Stimulated activated CD8-positive, alpha-beta memory T cell treated with anti-CD3 and anti-CD28 coated beads, Interleukin-7, amount 100 ng/mL, for 4 hours (primary cell): Measurements from ENCODE around the gene ZFAND2B.

Experiments used
- DNase-seq, 2 donors: peaks; one replicate each; pipeline ENCODE4 v3.0.0-alpha.2; 2020; ENCODE audit warnings: low read depth in 2 of 2

The ZFAND2B gene

DNA sequence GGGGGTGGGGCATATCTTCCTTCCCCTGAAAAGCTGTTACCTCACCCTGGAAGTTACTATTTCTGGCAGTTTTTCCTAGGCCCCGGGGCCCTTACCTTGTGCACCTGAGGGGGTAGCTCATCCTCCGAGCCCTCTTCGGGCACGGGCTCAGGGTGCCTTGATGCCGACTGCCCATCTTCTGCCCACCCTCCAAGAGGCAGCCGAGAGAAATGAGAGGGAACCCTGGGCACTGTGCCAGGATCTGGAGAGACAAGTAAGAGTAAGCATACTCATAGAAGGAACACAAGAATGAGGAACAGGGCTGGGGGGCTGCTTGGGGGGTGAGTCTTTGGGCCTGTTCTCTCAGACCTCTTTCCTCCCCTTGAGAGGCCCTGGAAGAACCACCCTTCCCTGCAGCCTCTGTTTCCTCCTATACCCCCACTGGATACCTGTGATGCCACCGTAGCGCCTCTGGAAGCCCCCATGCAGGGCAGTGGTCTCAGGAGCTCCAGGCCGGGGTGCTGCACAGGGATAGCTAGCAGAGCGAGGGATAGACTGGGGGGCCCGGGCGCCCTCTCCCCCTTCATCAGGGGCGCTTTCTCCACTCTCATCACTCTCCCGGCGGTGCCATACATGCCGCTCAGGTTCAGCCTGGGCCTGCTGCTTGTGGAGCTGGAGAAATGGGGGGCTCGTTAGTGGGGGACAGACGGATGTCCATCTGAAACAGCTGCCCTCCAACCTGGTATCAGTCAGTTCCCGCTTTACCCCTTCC, 14.2 kb downstream of the ZFAND2B start:
- no peak for DNase-seq

DNA sequence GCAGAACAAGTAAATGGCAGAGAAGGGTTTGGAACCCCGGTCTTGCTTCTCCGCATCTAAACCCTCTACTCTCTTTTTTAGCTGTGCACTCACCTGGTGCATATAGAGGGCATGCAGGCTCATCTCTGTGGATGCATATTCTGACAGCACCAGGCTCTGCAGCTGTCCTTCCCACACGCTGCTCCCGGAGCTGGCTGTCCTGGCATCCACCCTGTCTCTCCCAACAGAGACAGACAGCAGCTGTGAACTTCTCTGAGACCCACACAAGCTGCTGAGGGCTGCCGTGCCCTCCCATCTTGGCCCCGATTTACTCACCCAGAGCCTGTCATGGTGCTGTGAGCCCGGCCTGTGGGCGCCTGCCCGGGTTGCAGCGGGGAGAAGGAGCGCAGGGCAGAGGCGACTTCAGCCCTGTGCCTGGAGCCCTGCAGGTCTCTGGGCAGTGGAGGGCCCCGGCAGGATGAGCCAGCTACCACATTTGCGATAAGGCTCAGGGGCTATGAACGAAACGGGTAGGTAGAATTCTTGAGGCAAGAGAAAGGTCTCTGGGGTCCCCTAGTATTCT, 15.5 kb downstream of the ZFAND2B start:
- no peak for DNase-seq

DNA sequence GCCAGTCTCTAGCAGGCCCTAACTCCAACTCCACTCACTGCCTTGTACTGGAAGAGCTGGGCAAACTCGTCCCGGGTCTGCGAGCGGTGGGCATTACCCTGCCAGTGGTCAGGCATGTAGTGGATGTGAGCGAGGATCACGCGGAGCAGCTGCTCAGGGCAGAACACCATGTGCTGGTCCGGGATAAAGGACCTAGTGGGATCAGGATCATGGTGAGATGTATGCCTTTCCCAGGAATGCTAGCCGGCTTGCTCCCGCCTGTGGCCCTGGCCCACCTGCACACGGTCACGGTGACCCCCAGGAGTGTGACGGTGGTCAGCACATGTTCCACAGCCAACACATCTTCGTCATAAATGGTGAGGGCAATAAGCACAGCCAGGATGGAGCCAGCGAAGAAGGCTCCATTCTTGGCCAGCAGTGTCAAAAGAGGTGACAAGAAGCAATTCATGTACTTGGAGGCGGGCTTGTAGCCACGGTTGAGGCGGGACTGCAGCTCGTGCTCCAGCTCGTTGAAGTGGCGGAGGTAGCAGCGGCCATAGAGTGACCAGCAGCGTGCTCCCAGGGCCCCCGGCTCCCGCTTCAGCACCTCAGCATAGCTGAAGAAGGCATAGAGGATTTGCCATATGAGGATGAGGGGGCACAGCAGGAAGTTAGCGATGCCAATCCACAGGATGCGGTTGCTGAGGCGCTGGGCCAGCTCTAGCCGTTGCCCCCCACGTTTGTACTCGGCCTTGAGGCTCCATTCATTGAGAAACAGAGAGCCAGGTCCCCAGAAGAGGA, 17.4 kb downstream of the ZFAND2B start:
- no peak for DNase-seq

DNA sequence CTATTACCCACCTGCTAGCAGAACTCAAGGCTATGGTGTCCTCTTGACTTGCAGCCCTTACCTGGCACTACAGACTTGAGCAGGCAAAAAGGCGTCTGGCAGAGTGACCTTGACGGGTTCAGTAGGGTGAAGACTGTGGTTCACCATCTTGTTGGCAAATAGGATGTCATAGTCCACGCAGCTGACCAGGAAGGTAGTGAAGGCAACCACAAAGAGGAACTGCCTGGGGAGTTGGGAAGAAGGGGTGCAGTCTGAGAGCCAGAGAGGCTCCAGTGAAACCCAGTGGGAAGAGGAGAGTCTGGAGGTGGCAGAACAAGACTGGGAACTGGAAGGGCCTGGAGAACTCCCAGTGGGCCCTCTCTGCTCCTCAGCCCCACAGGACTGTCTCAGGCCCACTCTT, 18.8 kb downstream of the ZFAND2B start:
- no peak for DNase-seq

DNA sequence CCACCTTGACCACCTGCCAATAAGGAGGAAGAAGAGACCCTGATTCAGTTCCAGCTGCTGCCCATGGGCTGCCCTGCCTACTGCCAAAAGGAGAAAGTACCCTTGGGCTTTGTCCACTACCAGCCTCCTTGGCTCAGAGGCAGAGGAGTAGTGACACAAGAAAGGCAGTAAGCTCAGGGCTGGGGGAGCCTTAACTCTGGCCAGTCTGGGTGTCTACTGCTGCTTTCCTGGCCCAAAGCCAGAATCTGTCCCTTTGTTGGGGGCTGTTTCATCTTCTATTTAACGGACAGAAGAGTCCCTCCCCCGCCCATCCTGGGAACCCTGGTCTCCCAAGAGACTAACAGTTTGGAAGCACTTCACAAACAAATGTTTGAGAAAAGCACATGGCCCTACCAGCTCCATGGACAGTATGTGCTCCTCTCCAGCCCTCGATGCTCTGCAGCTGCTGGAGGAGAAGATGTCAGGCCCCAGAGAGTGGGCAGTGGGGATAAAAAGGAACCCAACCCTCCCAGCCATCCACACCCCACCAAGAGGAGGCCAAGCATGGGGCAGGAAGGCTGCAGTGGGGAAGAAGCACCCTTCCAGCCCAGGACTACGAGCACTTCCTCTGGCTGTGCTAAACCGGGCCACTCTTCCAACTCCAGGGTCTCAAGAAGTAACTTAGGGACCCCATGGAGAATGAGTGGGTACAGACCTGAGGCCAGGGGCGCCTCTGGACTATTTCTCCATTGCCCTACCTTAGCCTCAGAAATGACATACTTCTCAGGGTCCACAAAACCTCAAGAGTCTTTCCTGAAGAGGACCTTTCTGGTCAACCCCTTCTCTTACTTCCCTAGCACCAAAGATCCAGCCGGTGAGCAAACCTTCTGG, 21.7 kb downstream of the ZFAND2B start:
- DNase-seq, result no peak

DNA sequence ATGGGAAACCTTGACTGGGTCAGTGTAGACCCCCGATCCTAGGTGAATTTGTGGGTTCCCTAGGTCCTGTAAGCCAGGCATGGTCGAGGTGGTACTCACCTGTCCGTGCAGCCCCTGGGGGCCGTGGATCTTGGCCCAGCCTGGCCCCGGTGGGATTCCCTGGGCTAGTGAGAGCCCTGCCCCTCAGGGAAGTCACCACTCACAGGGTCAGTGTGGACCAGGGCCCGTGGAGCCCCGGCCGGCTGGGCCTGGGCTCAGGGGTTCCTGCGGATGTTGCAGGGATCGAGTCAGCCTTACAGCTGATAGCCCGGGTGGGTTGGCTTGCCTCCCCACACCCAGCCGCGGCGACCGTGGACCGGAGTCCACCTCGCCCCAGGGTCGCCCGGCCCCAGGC, 22.3 kb downstream of the ZFAND2B start:
- no peak for DNase-seq

DNA sequence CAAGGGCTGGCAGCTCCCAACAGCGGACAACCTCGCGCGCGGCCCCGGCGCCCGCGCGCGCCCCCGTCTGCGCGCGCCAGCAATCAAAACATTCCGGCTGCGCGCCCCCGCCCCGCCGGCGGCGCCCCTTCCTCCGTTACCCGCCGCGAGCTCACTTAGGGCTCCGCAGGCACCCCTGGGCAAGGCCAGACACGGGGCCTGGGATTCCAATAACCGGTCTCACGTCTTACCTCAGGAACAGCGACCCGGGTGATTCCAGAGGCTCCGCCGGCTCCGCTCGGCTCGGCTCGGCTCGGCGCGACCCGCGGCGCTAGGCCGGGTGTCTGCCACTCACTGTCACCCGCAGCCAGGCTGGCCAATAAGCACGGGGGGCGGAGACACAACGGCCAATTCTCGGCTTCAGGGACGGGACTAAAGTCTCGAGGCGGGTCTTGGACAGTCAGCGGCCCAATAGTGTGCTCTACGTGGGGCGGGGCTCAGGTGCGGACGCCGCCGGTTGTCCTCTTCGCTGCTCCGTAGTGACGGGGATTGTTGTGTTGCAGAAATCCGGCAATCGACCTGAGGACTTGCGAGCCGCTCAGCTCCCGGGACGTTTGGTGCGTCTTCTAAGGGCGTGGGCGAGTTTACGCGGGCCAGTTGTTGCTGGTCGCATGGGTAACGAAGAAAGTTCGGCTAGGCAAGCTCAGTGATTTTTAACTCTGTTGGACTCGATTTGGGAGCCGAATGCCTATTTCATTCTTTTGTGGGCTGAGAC, 22.9 kb downstream of the ZFAND2B start, which contains the start of the genes ANKZF1 and ATG9A:
ANKZF1 (plus strand) TSS at position 502 of the 754 bp plus-strand sequence. CDS start 452 bp downstream, outside the sequence.
ATG9A (minus strand) TSS at position 332 of the 754 bp plus-strand sequence. CDS start 1,612 bp downstream, outside the sequence.
- DNase-seq, result peak; percentile 97 to 98

DNA sequence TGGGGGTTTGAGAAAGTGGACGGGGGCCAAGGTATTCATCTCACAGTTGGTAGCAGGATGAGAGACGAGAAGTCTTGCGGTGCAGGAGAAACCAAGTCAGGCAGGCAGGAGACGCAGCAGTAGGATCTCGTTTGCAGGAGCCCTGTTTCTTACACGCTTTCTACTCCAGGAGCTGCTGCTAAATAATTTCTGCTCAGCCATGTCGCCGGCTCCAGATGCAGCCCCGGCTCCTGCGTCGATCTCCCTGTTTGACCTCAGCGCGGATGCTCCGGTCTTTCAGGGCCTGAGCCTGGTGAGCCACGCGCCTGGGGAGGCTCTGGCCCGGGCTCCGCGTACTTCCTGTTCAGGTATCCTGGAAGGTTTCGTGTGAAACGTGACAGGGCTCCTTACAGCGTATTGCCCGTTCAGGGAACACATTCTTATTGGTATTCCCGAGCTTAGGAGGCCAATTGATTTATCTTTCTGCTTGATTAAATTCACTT, 23.5 kb downstream of the ZFAND2B start:
- no peak for DNase-seq

DNA sequence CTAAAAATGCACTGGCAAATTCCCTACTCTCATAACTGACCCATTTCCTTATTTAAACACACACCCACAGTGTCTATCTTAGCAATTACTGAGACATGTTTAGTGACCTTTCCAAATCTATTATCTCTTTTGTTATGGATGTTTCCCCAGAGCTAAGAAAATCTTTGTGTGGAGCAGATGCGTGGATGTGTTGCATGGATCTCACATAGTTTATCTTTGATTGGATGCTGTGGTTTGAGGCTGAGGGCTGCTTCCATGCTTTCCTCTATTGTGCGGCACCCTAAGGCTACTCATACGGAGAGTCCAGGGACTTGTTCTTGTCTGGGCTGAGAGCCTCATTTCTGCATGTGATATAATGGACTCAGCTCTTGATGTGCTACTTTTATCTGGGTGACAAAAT, 27.7 kb downstream of the ZFAND2B start:
- DNase-seq, result no peak

DNA sequence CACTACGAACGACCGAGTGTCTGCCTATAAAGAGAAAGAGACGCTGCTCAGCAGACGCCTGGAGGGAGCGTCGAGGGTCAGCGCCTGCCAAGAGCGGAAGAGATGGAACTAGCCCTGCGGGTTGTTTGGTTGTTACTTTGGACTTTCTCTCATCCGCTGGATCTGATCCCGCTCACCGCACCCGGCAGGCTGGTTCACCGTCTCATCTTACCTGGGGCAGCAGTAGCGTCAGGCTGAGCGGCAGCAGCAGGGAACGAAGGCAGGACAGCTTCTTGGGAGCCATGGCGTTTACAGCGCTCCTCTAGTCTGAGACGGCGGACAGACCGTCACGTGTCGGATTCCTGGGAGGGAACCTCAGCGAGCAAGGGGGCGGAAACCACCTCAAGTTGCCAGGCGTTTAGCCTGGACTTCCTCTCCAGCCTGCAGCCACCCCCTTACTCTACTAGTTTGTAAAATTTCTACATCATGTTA, 36.7 kb downstream of the ZFAND2B start:
- no peak for DNase-seq

DNA sequence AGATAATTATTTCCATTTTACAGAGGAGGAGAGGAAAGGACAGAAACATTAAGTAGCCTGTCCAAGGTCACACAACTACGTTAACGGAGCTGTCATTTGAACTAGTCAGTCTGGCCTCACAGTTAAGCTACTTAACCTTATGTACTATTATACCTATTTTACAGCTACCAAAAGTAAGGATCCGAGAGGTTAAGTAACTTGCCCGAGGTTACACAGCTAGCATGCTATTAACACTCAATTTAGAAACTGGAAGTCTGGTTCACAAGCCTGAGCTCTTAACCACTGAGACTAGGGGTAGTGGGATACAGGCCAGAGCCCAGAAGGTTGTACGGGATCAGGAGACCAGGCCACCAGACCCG, 38.2 kb downstream of the ZFAND2B start:
- DNase-seq, result no peak

DNA sequence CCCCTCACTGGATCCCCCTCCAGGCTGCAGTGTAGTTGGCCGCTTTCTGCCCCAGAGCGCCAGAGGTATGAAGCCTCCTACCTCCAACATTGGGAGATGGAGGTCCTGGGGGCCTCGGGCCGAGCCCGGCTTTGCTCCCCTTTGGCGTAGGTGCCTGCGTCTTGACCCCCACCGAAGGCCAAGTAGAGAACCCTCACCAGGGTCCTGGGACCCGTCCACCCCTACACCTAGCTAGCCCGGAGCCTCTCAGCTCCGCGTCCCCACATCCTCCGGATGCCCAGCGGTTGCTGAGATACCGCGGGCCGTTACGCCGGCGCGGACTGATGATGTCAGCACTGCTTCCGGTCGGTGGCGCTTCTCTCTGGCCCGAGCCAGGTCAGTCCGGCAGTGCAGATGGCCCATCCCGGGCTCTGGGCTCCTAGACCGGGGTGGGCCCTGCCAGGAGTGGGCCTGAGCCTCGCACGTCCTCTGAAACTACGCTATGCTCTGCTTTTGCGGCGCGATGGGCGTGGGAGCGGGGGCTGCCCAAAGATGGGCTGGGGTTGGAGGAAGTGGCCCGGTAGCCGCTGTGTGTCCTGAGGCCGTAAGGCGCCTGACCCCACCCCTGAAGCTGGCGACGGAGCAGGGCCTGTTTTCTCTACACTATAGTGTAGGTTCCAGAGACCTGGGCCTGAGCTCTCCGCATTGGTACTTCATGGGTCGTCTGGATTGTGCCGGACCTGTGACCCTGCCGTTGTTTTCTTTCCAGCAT, 38.7 kb downstream of the ZFAND2B start, which contains the start of the genes GLB1L and STK16:
GLB1L (minus strand) TSS at position 297 of the 751 bp plus-strand sequence. CDS start 1,871 bp downstream, outside the sequence.
STK16 (plus strand) TSS at position 332 of the 751 bp plus-strand sequence. CDS start 521 bp downstream, outside the sequence.
- peak; percentile 78 to 84 for DNase-seq

DNA sequence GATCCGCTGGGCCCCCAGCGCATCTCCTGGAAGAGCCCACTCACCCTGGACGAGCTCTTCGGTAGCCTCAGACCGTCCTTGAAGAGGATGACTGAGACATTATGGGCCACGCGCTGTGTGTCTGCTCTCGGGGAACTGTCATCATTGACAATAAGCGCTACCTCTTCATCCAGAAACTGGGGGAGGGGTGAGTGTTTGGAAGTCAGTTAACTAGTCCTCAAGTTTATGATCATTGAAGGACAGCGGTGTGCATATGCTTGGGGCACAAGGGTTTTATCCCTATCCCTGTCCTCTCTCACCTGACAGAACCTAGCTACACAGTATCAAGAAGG, 39.3 kb downstream of the ZFAND2B start:
- DNase-seq, result no peak

DNA sequence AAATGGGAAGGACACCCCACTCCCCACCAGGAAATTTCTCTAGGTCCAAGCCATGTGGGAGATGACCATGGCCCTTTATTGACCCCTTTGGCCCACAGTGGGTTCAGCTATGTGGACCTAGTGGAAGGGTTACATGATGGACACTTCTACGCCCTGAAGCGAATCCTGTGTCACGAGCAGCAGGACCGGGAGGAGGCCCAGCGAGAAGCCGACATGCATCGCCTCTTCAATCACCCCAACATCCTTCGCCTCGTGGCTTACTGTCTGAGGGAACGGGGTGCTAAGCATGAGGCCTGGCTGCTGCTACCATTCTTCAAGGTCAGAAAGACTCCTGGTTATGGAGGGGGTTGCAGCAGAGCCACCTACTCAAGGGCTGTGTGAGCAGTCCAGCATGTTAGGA, 40.0 kb downstream of the ZFAND2B start:
- DNase-seq, result no peak

DNA sequence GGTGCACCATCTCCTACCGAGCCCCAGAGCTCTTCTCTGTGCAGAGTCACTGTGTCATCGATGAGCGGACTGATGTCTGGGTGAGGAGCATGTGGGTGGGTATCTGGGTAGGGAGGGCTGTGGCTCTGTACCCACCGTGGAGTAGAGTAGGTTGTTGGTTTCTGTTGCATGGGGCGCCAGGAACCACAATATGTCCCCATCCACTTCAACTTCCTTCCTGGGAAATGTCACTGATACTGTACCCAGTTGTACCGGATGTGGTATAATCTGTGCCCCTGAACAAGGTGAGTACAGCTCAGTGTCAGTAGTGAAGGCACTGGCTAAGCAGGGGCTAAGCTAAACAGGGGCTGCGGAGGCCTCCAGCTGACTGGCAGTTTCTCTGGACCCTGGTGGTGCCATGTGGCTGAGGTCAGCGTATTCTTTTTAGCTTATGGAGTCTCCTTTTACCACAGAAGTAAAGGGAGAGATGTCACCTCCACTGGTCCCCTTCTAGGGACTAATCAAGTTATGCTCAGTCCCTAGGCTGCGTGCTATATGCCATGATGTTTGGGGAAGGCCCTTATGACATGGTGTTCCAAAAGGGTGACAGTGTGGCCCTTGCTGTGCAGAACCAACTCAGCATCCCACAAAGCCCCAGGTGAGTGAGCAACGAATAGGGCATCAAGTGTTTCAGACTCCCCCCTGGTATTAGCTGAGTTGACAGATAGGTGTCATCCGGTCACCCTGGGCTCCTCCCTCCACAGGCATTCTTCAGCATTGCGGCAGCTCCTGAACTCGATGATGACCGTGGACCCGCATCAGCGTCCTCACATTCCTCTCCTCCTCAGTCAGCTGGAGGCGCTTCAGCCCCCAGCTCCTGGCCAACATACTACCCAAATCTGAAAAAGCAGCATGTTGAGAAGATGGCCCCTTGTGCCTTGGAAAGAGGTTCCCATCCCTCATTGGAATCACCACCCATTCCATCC, 41.4 kb downstream of the ZFAND2B start:
- peak; percentile 63 to 73 for DNase-seq

DNA sequence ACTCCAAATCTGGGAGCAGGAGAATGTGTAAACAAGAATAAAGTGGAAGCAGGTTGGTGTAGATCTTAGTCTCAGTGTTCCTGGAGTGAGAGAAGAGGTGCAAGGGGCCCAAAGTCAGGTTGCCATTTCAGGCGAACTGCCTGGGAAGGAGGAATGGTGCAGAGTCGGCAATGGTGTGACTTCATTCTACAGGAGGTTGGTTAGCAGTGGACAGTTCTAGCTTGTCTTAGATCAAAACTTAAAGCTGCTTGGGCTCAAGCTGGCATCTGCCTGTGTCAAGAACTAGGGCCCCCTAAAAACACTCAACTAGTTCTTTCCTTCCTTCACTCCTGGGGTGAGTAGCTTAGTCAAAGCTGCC, 42.2 kb downstream of the ZFAND2B start:
- no peak for DNase-seq

DNA sequence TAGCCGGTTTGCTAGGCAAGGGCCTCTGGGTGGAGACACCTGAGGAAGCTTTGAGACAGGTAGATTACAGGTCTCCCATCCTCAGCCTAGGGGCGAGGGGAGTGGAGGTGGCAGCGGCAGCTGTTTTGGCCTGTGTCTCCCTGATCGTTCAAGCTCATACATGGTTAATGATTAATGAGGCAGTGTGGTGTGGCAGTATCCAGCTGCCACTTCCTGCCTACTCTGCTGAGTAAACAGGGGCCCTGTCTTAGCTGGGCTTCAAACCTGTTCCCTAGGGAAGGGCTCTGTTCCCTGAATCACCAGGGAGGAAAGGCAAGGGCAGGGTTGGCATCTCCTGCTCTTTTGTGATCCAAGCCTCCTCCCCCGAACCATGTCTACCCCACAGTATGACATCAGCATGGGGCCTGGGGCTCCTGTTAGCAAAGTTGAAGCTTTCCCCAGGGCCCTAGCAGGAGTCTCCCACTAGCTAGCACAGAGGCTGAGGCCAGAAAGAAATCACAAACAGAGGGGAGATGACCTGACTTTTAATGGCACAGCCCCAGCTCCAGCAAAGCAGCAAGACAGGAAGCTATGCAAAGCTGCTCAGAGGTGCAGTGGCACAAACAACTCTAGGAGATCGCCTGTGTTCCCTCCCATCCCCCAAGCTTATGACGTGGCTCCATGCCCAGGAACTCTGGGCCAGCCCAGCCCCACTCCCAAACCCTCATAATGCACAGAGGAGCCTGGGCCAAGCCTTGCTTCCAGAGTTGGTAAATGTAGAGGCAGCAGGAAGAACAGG, 42.8 kb downstream of the ZFAND2B start:
- no peak for DNase-seq
